NCI-H2227 (cell line): ENCODE measurements around the gene PTX3.

Experiments used
- DNase-seq: peaks from one replicate; lab custom pipeline; 2025; ENCODE audit not compliant: unreplicated experiment; lab: John Stamatoyannopoulos, UW

PTX3 gene

DNA sequence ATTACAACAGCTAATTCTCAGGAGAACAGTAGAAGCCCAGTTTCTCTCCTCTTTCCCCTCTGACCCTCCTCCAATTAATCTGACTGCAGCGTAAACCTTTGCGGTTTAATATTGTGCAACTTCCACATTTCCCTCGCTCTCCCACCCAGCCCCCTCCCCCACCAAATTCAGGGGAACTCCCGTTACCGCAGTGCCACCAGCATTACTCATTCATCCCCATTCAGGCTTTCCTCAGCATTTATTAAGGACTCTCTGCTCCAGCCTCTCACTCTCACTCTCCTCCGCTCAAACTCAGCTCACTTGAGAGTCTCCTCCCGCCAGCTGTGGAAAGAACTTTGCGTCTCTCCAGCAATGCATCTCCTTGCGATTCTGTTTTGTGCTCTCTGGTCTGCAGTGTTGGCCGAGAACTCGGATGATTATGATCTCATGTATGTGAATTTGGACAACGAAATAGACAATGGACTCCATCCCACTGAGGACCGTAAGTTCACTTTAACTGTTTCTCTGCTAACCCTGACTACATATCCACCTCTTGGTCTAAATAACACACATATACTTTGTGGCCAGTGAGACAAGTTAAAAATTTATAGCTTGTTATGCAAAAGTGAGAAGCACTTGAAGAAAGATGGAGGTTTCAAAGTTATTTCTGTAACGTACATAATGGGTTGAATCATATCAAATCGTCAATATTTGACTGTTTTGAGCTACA lies at the start of gene PTX3:
Gene PTX3 (plus strand): TSS at position 268 of the 709 bp plus-strand sequence. CDS start 84 bp downstream, at position 352.
- no peak for DNase-seq

DNA sequence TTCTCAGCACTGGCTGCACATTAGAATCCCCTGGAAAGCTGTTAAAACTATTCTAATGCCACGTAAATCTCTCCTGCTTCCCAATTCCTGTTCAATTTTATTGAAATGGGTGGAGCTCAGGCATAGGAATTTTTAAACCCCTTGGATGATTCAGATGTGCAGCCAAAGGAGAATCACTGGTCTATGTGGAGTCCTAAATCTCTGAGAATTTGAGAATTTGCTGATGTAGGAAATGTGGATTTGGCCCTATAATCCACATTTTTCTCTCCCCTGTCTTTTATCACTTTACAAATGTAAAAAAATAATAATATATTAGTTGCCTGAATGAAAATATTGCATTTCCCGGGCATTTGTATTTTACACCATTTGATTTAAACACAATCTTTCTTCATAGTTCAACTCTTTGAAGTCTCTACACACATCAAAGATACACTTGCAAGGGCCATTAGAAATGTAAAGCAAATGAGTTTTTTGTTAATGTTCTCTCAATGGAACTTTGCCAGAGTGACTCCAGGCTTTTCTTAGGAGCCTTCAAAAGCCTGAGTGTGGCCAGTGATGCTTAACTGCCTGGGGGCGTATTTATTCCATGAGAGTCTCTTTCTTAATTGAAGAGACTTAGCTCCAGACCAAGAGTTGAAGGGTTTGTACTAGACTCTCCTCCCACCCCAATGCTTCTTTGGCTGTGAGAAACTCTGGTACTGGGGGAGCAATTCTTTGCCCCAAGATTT lies 48.8 kb upstream of the PTX3 start:
- DNase-seq, result no peak

DNA sequence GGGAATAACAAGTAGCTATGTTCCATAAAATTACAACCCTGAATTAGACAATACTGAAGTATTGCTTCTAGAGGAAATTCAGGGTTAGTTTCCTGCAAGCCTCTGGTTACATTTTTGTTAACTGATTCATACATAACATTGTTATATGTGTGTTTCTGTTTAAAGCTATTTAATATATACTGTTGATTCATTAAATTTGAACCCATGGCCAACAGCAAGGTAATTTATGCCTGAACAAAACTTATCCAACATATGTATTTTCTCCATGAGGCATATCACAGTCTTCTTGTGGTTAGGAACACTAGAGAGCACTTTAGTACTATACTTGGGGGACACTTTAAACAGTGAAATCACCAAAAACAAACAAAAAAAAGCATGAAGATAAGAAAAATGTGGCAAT lies 47.7 kb upstream of the PTX3 start:
- DNase-seq, result no peak

DNA sequence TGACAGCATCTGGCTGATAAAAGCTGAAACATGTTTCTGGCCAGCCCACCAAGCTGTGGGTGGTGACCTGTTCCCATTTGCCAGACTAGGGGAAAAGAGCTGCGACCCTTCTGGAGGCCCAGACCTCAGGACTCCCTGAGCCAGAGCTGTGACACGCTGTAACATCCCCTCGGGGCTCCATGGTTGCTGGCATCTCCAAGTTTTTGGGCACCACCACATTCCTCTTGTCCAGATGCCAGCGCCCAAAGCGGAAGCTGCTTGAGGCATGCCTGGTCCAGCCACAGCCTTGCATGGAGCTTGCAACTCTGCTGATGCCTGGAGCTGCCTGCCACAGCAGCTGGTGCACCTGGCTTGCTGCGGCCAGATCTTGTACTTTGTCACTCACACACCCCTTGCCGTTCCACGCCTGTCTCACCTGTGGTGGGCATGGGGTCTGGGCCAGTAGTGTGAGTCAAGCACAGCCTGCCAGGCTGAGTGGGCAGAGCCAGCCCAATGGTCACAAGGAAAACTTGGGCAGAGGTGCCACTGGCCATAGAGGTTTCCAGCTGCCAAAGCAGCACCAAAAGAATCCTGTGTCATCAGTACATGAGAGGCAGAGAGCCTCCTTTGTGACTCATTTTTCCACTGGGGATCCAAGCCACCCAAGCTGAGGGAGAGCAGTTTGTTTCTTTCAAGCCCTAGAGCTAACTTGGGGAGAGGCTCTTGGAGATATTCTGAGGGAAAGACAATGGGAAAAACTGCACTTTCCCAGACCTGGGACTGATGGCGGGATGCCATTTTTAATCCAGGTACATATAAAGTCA lies 45.7 kb upstream of the PTX3 start:
- DNase-seq, result no peak

DNA sequence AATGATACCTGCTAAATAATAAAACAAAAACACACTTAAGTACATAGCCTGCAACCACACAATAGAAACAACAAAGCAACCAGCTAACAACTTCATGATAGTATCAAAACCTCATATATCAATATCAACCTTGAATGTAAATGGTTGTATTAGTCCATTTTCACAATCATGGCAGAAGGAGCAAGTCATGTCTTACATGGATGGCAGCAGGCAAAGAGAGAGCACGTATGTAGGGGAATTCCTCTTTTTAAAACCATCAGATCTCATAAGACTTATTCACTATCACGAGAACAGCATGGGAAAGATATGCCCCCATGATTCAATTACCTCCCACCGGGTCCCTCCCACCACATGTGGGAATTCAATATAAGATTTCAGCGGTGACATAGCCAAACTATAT lies 44.5 kb upstream of the PTX3 start:
- no peak for DNase-seq

DNA sequence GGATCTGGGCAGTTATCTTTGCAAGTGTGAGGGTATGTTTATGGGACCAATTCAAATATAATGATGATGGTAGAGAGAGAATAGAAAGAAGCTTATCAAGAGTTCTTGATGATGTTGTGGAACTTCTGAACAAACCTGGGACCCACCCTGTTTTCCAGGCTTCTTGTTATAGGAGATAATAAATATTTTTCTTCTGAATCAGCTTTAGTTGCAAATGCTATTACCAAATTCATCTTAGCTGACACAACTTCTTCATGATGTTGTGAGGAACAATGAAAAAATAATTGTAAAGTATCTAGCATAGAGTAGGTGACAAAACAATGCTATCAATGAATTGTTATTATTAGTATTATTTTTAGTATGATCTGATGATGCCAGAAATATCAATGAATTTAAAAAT lies 43.5 kb upstream of the PTX3 start:
- DNase-seq, result no peak

DNA sequence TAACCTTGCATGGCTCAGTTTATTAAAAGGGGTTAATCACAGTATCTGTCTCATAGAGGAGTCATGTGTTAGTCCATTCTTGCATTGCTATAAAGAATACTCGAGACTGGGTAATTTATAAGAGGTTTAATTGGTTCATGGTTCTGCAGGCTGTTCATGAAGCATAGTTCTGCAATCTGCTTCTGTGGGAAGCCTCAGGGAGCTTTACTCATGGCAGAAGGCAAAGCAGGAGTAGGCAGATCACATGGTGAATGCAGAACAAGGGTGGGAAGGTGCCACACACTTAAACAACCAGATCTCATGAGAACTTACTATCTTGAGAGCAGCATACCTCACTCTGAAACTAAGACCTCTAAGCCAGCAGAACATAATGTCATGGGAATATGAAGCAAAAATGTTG lies 42.2 kb upstream of the PTX3 start:
- no peak for DNase-seq

DNA sequence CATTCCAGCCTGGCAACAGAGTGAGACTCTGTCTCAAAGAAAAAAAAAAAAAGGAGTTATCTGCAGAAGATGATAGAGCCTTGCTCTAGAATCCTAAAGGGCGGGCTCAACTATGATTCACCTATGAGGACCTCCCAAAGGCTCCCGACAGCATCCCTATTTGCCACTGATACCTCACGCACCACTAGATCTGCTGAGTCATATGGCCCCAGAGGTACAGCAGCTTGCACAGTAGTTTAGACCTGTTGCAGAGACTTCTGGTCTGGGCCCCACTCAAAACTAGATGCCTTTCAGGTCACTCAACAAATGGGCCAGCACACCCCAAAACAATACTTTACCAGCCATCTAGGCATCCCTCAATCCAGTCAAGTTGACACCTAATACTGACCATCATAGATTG lies 38.1 kb upstream of the PTX3 start:
- no peak for DNase-seq

DNA sequence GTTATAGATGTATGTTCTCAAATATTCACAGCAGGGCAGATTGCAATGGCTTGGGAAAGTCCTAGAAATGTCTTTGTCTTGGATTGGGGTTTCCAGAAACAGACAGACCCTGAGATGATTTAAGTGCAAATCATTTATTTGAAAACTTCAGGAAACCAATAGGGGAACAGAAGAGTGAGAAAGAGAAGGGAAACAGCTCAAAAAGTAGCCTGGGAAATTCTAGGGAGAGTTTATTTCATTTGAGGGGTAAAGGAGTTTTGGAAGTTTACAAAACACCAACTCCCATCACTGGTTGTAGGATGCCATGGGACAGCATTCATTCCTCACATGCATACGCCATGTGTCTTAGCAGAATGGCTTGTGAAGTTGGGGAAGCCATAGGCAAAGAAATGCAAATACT lies 32.3 kb upstream of the PTX3 start:
- no peak for DNase-seq

DNA sequence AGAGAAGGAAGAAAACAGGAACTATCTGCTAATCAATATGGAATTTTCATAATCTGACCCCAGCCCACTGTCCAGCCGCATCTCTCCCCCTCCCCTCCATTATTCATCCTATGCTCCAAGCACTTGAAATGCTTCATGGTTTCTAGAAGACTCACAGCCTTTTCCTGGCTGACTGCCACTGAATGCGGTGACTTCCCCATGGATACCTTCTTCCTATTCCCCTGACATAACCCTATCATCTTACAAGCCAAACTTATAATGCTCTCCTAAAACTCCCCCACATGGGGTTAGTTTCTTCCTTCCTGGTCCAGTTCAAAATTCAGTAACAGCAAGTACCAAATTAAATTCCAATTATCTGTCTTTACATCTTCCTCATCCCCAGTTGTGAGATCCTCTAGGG lies 31.2 kb upstream of the PTX3 start:
- no peak for DNase-seq

DNA sequence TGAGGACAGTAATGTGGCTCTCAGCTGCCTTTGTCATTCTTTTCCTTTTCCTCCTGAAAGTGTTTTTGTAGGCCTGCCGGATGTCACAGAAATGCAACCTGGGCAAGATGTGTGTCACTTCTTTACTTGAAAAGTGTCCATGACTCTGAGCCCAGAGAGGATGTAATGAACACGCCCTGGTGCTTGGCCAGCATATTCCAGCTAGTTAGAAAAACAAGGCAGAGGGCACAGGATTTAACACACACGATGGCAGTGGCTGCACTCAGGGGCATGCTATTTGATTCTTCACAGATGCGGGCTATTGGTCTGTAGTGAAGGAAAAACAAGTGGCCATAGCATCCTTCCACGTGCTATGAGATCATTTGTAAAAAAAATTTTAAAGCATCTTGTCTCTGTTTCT lies 30.3 kb upstream of the PTX3 start:
- DNase-seq, result no peak

DNA sequence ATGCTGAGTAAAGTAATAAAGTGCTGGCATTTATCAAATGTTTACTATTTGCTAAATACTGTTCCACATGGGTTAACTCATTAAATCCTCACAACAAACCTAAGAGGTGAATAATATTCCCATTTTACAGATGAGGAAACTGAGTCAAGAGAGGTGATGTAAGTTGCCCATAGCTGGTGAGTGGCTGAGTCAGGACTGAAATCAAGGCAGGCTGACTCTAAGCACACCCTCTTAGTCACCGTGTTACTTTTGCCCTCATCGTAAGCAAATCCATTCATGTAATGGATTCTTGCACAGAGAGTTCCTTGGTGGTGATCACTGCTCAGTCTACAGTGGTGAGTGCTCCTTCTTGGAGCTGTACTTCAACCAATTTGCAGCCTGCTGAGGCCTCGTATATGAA lies 28.9 kb upstream of the PTX3 start:
- no peak for DNase-seq

DNA sequence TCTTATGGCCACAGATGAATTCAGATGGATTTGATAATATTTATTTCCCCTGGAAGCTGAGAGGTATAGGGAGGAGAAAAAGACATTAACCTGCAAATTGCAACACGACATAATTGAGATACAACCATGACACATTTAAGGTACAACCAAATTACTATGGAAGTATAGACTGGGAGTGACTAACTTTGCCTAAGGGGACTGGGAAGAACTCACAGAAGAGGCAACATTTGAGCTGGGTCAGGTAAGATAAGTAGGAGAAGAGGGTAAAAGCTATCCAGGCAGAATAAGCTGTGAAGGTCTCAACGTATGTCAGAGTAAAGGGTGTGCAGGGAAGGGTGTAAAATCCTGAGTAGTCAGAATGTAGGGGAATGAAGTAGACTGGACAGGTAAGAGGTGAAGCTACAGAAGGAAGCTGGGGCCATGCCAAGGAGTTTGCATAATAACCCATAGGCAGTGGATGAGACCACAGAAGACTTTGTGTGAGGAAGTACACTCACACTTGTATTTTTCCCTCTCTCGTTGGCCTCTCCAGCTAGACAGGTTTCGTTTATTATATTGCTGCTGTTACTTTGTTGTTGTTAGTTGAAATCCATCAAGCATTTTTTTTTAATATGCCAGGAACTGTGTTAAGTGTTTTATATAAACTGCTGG lies 28.0 kb upstream of the PTX3 start:
- DNase-seq, result no peak

DNA sequence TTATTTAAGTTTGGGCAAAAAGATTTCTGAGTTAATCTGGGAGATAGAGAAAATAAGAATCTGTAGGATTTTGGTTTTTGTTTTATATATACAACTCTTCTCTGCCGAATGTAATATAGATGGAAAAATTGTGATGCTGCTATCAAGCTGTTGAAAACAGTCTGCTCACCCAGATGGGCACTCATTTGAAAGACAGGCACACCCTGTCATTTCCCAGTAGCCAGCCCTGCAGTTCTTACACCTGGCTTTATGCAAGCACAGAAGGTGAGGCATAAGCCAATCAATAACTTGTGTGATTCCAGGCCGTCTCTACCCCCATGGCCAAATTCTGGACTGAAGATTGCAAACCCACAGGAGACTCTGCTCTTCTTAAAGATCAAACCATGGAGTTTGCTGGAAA lies 27.1 kb upstream of the PTX3 start:
- no peak for DNase-seq

DNA sequence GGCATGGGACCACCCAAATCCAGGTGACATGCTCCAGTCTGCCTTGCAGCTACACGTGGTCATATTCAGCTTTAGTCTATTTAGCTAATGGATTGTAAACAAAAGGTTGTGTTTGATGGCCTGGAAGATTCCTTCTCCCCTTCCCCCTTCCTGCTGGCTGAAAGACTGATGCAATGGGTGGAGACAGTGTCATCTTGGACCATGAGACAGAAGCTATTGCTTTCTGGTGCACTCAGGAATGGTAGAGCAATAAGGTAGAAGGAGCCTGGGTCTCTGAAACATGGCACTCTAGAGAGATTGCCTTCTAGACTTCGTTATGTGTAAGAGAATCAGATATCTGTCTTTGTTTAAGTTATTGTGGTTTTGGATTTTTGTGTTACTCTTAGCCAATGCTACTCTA lies 25.7 kb upstream of the PTX3 start:
- DNase-seq, result no peak

DNA sequence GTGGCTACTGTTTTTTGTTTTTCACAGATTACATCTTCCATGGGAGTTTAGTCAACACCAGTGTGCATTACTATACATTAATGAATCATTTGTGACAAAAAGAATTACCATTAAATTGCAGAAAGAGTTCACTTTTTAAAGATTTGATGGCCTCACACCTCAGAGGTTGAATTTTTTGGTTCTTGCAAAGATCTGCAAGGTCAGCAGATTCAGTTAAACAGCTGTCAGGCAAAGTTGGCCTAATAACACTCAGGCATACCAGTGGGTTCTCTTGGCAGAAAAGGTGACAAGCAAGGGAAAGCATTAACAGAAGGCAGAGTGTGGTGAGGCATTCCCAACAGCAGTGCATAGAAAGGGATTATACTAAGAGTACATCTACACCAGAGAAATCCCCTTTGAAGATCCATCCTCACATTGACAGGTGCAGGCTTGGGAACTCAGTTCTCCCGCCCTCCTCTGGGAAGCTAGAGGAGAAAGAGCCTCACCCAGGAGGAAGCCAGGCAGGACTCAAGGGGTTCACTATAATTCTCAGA lies 24.3 kb upstream of the PTX3 start:
- DNase-seq, result no peak

DNA sequence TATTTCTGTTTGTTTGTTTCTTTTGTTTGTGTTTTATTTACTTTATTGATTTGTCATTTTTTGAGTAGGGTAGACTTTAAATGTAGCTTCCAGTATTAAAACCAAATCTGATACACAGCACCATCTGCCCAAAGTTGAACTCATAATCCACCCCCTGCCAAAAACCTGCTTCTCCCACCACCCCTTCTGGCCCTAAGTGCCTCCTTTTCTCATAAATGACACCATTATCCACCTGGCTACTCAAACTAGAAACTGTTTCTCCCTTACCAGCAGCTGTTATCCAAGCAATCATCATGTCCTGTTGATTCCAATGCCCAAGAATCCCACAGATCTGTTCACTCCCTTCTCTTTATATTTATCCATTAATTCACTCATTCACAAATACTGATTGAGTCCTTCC lies 21.8 kb upstream of the PTX3 start:
- no peak for DNase-seq

DNA sequence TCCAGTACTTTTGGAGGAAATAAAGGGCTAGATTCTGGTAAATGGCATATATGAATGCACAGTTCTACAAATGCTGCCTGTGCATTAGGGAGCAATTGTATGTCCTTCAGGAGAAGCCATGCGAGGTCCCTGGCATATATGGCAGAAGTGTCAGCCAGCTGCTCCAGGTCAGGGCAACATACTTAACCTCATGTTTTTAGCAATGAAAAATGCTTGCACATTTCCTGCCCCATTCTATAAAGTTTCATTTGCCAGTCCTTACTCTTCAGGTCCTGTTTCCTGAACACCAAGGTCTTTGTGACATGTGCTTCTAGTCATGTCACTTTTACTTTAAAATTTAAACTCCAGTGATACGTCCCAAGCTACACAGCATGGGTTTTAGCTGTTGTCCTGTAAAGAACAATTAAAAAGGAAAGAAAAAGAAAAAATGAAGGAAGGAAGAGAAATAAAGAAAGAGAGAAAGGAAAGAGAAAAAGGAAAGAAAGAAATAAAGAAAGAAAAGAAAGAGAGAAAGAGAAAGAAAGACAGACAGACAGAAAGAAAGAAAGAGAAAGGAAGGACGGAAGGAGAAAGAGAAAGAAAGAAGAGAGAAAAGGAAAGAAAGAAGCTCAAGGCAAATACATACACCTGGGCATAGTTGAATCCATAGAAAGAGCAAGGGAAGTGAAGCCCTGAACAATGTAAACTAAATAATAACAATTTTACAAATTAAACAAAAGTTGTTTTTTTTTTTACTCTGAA lies 20.1 kb upstream of the PTX3 start:
- no peak for DNase-seq

DNA sequence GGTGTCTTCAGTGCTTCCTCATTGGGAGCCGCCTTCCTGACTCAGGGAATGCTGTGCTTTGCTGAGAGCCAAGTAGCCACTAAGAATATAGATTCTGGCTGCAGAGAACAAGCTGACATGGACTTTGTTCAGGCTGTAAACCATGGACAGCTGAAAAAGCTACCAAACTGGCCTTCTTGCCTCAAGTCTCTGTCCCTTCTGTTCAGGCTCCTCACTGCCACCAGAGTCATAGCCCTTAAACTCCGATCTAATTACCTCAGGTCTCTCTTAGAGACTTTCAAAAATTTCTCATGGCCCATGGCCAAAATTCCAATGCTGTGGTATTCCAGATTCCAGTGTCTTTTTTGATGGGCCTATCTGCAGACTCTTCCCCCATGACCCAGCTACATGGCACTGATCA lies 19.4 kb upstream of the PTX3 start:
- DNase-seq, result no peak

DNA sequence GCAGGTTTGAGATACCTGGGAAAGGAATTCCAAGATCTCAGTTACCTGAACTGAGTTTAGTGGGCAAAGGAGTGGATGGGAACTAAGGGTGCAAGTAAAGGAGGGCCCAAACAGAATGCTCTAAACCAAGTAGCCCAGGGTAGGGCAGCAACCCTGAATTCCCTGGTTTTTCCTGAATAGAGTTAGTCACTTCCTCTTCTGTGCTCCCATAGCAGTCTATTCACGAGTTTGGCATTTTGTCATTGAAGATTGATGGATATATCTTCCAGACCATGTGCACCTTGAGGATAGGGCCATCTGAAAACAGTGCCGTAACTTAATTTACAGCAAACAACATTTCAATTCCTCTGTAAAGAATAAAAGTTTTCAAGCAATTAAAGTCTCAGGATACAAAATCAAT lies 18.5 kb upstream of the PTX3 start:
- DNase-seq, result no peak
